OCI-LY3 (cell line): ENCODE data around the gene SH3BP5L.

Source experiments
- H2AFZ ChIP-seq: fragments of 200-600, 300-600 bp; shearing (Covaris generic); 2 replicates; pipeline ENCODE4 v1.6.0; 2014; ENCODE audit warnings: antibody characterized with exemption, low read depth, low read length
- H3K27ac ChIP-seq: fragments of 200-600, 300-600 bp; sonication (generic); 2 replicates; pipeline ENCODE4 v1.5.1; 2014; ENCODE audit warnings: mild to moderate bottlenecking, low read length, moderate library complexity, mixed read lengths
- H3K27me3 ChIP-seq: fragments of 200-600, 300-600 bp; sonication (generic); 2 replicates; pipeline ENCODE4 v1.6.1; 2014; ENCODE audit warnings: low read depth, low read length, mixed read lengths
- H3K36me3 ChIP-seq: fragments of 200-600, 300-600 bp; sonication (generic); replicated peaks from 2 replicates; pipeline ENCODE3; 2014; ENCODE audit warnings: low read depth, low read length, mixed read lengths
- H3K4me1 ChIP-seq: fragments of 300-600, 200-600 bp; sonication (generic); 2 replicates; pipeline ENCODE4 v1.6.1; 2014; ENCODE audit warnings: low read length, mixed read lengths
- H3K4me2 ChIP-seq: fragments of 200-600, 300-600 bp; sonication (generic); 2 replicates; pipeline ENCODE4 v1.6.1; 2014; ENCODE audit warnings: low read length, mixed read lengths
- H3K4me3 ChIP-seq: fragments of 300-600, 200-600 bp; sonication (generic); 2 replicates; pipeline ENCODE4 v1.5.1; 2014; ENCODE audit warnings: antibody characterized with exemption, mild to moderate bottlenecking, low read length, moderate library complexity
- H3K79me2 ChIP-seq: fragments of 300-600, 200-600 bp; shearing (Covaris generic); 2 replicates; pipeline ENCODE4 v1.6.1; 2014; ENCODE audit warnings: mild to moderate bottlenecking, low read length, mixed read lengths
- H3K9ac ChIP-seq: fragments of 300-600, 200-600 bp; shearing (Covaris generic); 2 replicates; pipeline ENCODE4 v1.6.0; 2014; ENCODE audit warnings: mild to moderate bottlenecking, low read length, moderate library complexity
- H3K9me3 ChIP-seq: fragments of 200-600, 300-600 bp; shearing (Covaris generic); 2 replicates; pipeline ENCODE4 v1.6.1; 2014; ENCODE audit warnings: low read length, mixed read lengths; ENCODE audit not compliant: insufficient read depth
- H4K20me1 ChIP-seq: fragments of 200-600, 300-600 bp; sonication (generic); 2 replicates; pipeline ENCODE4 v1.6.1; 2016; ENCODE audit warnings: low read length, mixed read lengths; ENCODE audit not compliant: insufficient read depth
- CTCF ChIP-seq: fragments of 200-600, 300-600 bp; sonication (generic); IDR thresholded peaks from 2 replicates; pipeline ENCODE4 v1.5.1; 2014; ENCODE audit warnings: antibody characterized with exemption, low read length, low read depth
- EZH2phosphoT487 ChIP-seq: fragments of 200-600 bp; shearing (Covaris generic); IDR thresholded peaks from 2 replicates; pipeline ENCODE4 v1.6.1; 2018; ENCODE audit warnings: antibody characterized with exemption, mixed run types, low read depth

SH3BP5L gene

GRCh38 chr1:248848602-248849001 lies 22.9 kb upstream of the SH3BP5L start:
- H3K27ac ChIP-seq = no peak overlapping the region
- H3K9me3 ChIP-seq = no peaks in the 10 kb centered on the region
- H3K4me1 ChIP-seq = peaks cover 22% of the 10 kb centered on the region
- TF ChIP-seq EZH2phosphoT487 (no peak), CTCF (no peak)
- peaks cover 15% of the 10 kb centered on the region for H3K79me2 ChIP-seq
- H3K9ac ChIP-seq = no peak overlapping the region
- peaks cover 85% of the 10 kb centered on the region for H3K36me3 ChIP-seq
- H3K27me3 ChIP-seq = no peaks in the 10 kb centered on the region
- H4K20me1 ChIP-seq = 0 out of 2 replicates have a peak, but pooled peaks cover 5% of the 10 kb centered on the region
- no peak overlapping the region for H3K4me3 ChIP-seq
- H2AFZ ChIP-seq = no peak overlapping the region
- no peak overlapping the region for H3K4me2 ChIP-seq

GRCh38 chr1:248847956-248848561 lies 22.3 kb upstream of the SH3BP5L start:
- Histone ChIP-seq H3K9ac (no peak overlapping the region), H3K4me2 (no peak overlapping the region), H3K79me2 (peaks cover 18% of the 10 kb centered on the region), H3K4me3 (no peak overlapping the region), H3K4me1 (peaks cover 16% of the 10 kb centered on the region), H3K36me3 (peaks cover 83% of the 10 kb centered on the region), H3K27ac (no peak overlapping the region), H4K20me1 (peaks cover 8% of the 10 kb centered on the region), H3K27me3 (no peaks in the 10 kb centered on the region), H3K9me3 (no peaks in the 10 kb centered on the region), H2AFZ (no peak overlapping the region)
- TF ChIP-seq EZH2phosphoT487 = no peak
- no peak for TF ChIP-seq CTCF

- Histone ChIP-seq H3K9me3 (no peaks in the 10 kb centered on the region), H3K9ac (no peak overlapping the region), H3K36me3 (peaks cover 86% of the 10 kb centered on the region), H3K79me2 (peaks cover 24% of the 10 kb centered on the region), H3K4me2 (no peak overlapping the region), H3K27ac (no peak overlapping the region), H3K4me3 (no peak overlapping the region), H2AFZ (no peak overlapping the region), H4K20me1 (peaks cover 15% of the 10 kb centered on the region), H3K27me3 (no peaks in the 10 kb centered on the region), H3K4me1 (peaks cover 9% of the 10 kb centered on the region)
- no peak for TF ChIP-seq CTCF
- TF ChIP-seq EZH2phosphoT487 = no peak
Observed at GRCh38 chr1:248847181-248847955, 21.7 kb upstream of the SH3BP5L start.

- Histone ChIP-seq H3K4me2 (no peak overlapping the region), H3K27me3 (no peaks in the 10 kb centered on the region), H3K9me3 (no peaks in the 10 kb centered on the region), H2AFZ (no peak overlapping the region), H3K79me2 (peaks cover 39% of the 10 kb centered on the region), H3K36me3 (peaks cover 68% of the 10 kb centered on the region), H3K4me1 (peaks cover 1% of the 10 kb centered on the region; the same call in 1 of the 2 replicates), H3K27ac (no peak overlapping the region), H4K20me1 (peaks cover 28% of the 10 kb centered on the region), H3K9ac (no peak overlapping the region), H3K4me3 (no peak overlapping the region)
- TF ChIP-seq CTCF (no peak), EZH2phosphoT487 (no peak)
Observed at GRCh38 chr1:248844526-248844925, 18.8 kb upstream of the SH3BP5L start.
